HepG2 (cell line): ENCODE data around the gene IGLON5. TPM values are rescaled to one million over a fixed set of nuclear protein-coding genes. Genes with fewer than 3 reads are reported as not detected.

Experiments
- ARNT2 ChIP-seq: sonication (generic); formaldehyde crosslinking; IDR thresholded peaks from 2 replicates; pipeline ENCODE4 v1.8.0; 2022; ENCODE audit warnings: mild to moderate bottlenecking, low read depth, missing genetic modification reagents, moderate library complexity
- GABPA ChIP-seq, 2 experiments: IDR thresholded peaks; 2 replicates each; pipeline ENCODE4 v1.6.1; 2011 to 2016; ENCODE audit warnings: low read depth in 2 of 2, low read length in 1 of 2, missing biosample characterization in 1 of 2, missing genetic modification characterization in 1 of 2
- KAT8 ChIP-seq: IDR thresholded peaks from 2 replicates; pipeline ENCODE4 v1.6.1; 2016; ENCODE audit warnings: missing genetic modification reagents, missing compliant biosample characterization
- KDM3A ChIP-seq: IDR thresholded peaks from 2 replicates; pipeline ENCODE4 v1.6.1; 2018; ENCODE audit warnings: low read depth, missing compliant biosample characterization
- MED8 ChIP-seq: sonication (generic); formaldehyde crosslinking; IDR thresholded peaks from 2 replicates; pipeline ENCODE4 v1.8.1; 2023; ENCODE audit warnings: mild to moderate bottlenecking, missing genetic modification reagents; ENCODE audit not compliant: insufficient replicate concordance
- MEIS1 ChIP-seq: sonication (generic); formaldehyde crosslinking; IDR thresholded peaks from 2 replicates; pipeline ENCODE4 v1.9.0; 2021; ENCODE audit warnings: mild to moderate bottlenecking, missing genetic modification reagents, moderate library complexity, borderline replicate concordance
- NKX3-1 ChIP-seq: sonication (generic); formaldehyde crosslinking; IDR thresholded peaks from 2 replicates; pipeline ENCODE4 v1.5.0; 2020; ENCODE audit warnings: missing genetic modification reagents
- PRMT3 ChIP-seq: sonication (generic); formaldehyde crosslinking; IDR thresholded peaks from 2 replicates; pipeline ENCODE4 v1.8.1; 2022; ENCODE audit warnings: low read depth, mild to moderate bottlenecking, moderate library complexity, missing genetic modification reagents, borderline replicate concordance
- RFX5 ChIP-seq: IDR thresholded peaks from 2 replicates; pipeline ENCODE4 v1.6.1; 2011; ENCODE audit warnings: low read depth, low read length, improper control_type of control experiment
- TCF12 ChIP-seq, 2 experiments: fragments of 450-650 bp in 1 of 2; sonication (generic) in 1 of 2; formaldehyde crosslinking in 1 of 2; IDR thresholded peaks; 2 replicates each; pipeline versions ENCODE4 v1.6.1 to v1.8.0; 2017 to 2022; ENCODE audit warnings: antibody characterized with exemption in 1 of 2, mild to moderate bottlenecking in 1 of 2, missing genetic modification reagents in 1 of 2, moderate library complexity in 1 of 2
- THYN1 ChIP-seq: sonication (generic); formaldehyde crosslinking; IDR thresholded peaks from 2 replicates; pipeline ENCODE4 v1.8.1; 2023; ENCODE audit warnings: low read depth, mild to moderate bottlenecking, moderate library complexity, missing genetic modification reagents, borderline replicate concordance
- ZC3H4 ChIP-seq: sonication (generic); formaldehyde crosslinking; IDR thresholded peaks from 2 replicates; pipeline ENCODE4 v1.4.0; 2020; ENCODE audit warnings: missing genetic modification reagents, borderline replicate concordance
- ZNF337 ChIP-seq: sonication (generic); formaldehyde crosslinking; IDR thresholded peaks from 2 replicates; pipeline ENCODE4 v1.5.1; 2020; ENCODE audit warnings: missing genetic modification reagents, low read depth, mild to moderate bottlenecking, borderline replicate concordance
- ZNF33B ChIP-seq: sonication (generic); formaldehyde crosslinking; IDR thresholded peaks from 2 replicates; pipeline ENCODE4 v1.5.1; 2020; ENCODE audit warnings: mild to moderate bottlenecking, missing genetic modification reagents
- ZNF430 ChIP-seq: sonication (generic); formaldehyde crosslinking; IDR thresholded peaks from 2 replicates; pipeline ENCODE4 v1.9.0; 2021; ENCODE audit warnings: mild to moderate bottlenecking, missing genetic modification reagents
- ZNF513 ChIP-seq: sonication (generic); formaldehyde crosslinking; conservative IDR thresholded peaks from 2 replicates; pipeline ENCODE4 v1.5.0; 2020; ENCODE audit warnings: missing genetic modification reagents
- ZNF558 ChIP-seq: sonication (generic); formaldehyde crosslinking; IDR thresholded peaks from 2 replicates; pipeline ENCODE4 v1.9.0; 2022; ENCODE audit warnings: mild to moderate bottlenecking, missing genetic modification reagents, borderline replicate concordance
- polyA plus RNA-seq, 8 experiments: library from polyadenylated mRNA; depleted of rRNA in 3 of 8; stranded (reverse) in 7 of 8; unstranded in 1 of 8; fragments of >200 nt; fragmentation: Illumina TruSeq in 4 of 8; extraction: Trizol in 4 of 8; gene quantifications; 2 replicates each; pipeline versions ENCODE4 v1.2.1 to v1.2.3, GENCODE V29; 2011 to 2016; ENCODE audit warnings: low read depth in 4 of 8, missing spikeins in 1 of 8, mixed read lengths in 1 of 8; ENCODE audit not compliant: insufficient read depth in 1 of 8
- total RNA-seq, 5 experiments: library from RNA; depleted of rRNA; stranded (reverse); fragments of >200 nt; fragmentation: Illumina TruSeq; extraction: Trizol; gene quantifications; 2 replicates each; pipeline ENCODE4 v1.2.3, GENCODE V29; 2016; ENCODE audit warnings: low read depth in 1 of 5
- TF ChIP-seq, protein P1 (sequence below): sonication (generic); formaldehyde crosslinking; IDR thresholded peaks from 2 replicates; pipeline ENCODE4 v1.8.1; 2022; ENCODE audit warnings: mild to moderate bottlenecking, missing genetic modification reagents
- TF ChIP-seq, protein P2 (sequence below): sonication (generic); formaldehyde crosslinking; IDR thresholded peaks from 2 replicates; pipeline ENCODE4 v1.8.0; 2022; ENCODE audit warnings: missing genetic modification reagents, mild to moderate bottlenecking, inconsistent platforms, borderline replicate concordance
- TF ChIP-seq, protein P3 (sequence below): sonication (generic); formaldehyde crosslinking; IDR thresholded peaks from 2 replicates; pipeline ENCODE4 v1.5.1; 2020; ENCODE audit warnings: mild to moderate bottlenecking, missing genetic modification reagents, borderline replicate concordance

The IGLON5 gene
- total and polyA plus RNA-seq, 2 of the 13 experiments (the other 11 are each of a cell fraction or from before 2014, with no cell fraction given) = 0.04 to 5.7 TPM

- TF ChIP-seq, protein P1, sequence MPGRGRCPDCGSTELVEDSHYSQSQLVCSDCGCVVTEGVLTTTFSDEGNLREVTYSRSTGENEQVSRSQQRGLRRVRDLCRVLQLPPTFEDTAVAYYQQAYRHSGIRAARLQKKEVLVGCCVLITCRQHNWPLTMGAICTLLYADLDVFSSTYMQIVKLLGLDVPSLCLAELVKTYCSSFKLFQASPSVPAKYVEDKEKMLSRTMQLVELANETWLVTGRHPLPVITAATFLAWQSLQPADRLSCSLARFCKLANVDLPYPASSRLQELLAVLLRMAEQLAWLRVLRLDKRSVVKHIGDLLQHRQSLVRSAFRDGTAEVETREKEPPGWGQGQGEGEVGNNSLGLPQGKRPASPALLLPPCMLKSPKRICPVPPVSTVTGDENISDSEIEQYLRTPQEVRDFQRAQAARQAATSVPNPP (CRISPR knock-in tag) = no peak
- TF ChIP-seq KAT8 (CRISPR knock-in tag) = peak; percentile 31; the same call in 1 of the 2 replicates
- TF ChIP-seq MEIS1 (CRISPR knock-in tag) = no peak
- TF ChIP-seq RFX5 = no peak
- TF ChIP-seq, protein P2, sequence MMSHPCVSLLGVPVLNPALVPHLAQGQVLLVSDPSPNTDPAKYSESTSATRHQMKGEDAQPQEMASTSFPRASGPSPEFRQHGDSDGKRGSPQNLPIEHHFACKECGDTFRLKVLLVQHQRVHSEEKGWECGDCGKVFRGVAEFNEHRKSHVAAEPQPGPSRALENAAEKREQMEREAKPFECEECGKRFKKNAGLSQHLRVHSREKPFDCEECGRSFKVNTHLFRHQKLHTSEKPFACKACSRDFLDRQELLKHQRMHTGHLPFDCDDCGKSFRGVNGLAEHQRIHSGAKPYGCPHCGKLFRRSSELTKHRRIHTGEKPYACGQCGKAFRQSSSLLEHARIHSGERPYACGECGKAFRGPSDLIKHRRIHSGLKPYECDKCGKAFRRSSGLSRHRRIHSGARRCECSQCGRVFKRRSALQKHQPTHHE (CRISPR knock-in tag) = no peak
- no peak for TF ChIP-seq ZNF558 (CRISPR knock-in tag)
- TF ChIP-seq THYN1 = no peak
- TF ChIP-seq, protein P3, sequence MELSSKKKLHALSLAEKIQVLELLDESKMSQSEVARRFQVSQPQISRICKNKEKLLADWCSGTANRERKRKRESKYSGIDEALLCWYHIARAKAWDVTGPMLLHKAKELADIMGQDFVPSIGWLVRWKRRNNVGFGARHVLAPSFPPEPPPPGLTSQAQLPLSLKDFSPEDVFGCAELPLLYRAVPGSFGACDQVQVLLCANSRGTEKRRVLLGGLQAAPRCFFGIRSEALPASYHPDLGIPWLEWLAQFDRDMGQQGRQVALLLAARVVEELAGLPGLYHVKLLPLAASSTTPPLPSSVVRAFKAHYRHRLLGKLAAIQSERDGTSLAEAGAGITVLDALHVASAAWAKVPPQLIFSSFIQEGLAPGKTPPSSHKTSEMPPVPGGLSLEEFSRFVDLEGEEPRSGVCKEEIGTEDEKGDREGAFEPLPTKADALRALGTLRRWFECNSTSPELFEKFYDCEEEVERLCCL (CRISPR knock-in tag) = no peak; the same call in 1 of the 2 replicates
- TF ChIP-seq NKX3-1 (CRISPR knock-in tag) = no peak
- no peak for TF ChIP-seq PRMT3 (CRISPR knock-in tag)
- peak; percentile 28; the same call in 1 of the 2 replicates for TF ChIP-seq ZNF337 (CRISPR knock-in tag)
- no peak for TF ChIP-seq GABPA (IDR thresholded peaks at IDR 0.05; ENCODE audit: low read depth, low read length)
- TF ChIP-seq GABPA (CRISPR knock-in tag; IDR thresholded peaks at IDR 0.05; ENCODE audit: low read depth) = no peak
- TF ChIP-seq ZNF33B = peak; percentile 60; the same call in 1 of the 2 replicates
- no peak for TF ChIP-seq ARNT2 (CRISPR knock-in tag)
- TF ChIP-seq KDM3A (CRISPR knock-in tag) = no peak
- no peak for TF ChIP-seq MED8 (CRISPR knock-in tag)
- no peak for TF ChIP-seq ZNF430 (CRISPR knock-in tag)
- no peak for TF ChIP-seq TCF12 (IDR thresholded peaks at IDR 0.05)
- no peak for TF ChIP-seq TCF12 (CRISPR knock-in tag; IDR thresholded peaks at IDR 0.05)
- no peak for TF ChIP-seq ZNF513 (CRISPR knock-in tag)
- peak; percentile 83; the same call in 1 of the 2 replicates for TF ChIP-seq ZC3H4 (CRISPR knock-in tag)
These were observed 53.0 kb downstream of the IGLON5 start (continued) for GRCh38 chr19:51364200-51365106.
